Parathyroid adenoma (tissue), 2 donors: Measurements from ENCODE around the gene SLC20A1.
"Not testable (repeated sequence)": the region's sequence is repeated elsewhere in the genome, so short reads cannot be mapped to it uniquely, and the experiment has no call there.

ENCODE experiments used
- H2AFZ ChIP-seq: fragments of 300-600 bp; sonication (generic); one replicate; pipeline ENCODE4 v1.7.0; 2017; ENCODE audit warnings: antibody characterized with exemption, mild to moderate bottlenecking
- H3K27ac ChIP-seq: fragments of 300-600 bp; sonication (generic); one replicate; pipeline ENCODE4 v1.7.0; 2017
- H3K27me3 ChIP-seq: fragments of 300-600 bp; sonication (generic); one replicate; pipeline ENCODE4 v1.7.0; 2017; ENCODE audit warnings: low read length; ENCODE audit not compliant: control insufficient read depth, insufficient read depth
- H3K36me3 ChIP-seq: fragments of 300-600 bp; sonication (generic); one replicate; pipeline ENCODE4 v1.7.0; 2017; ENCODE audit warnings: low read length; ENCODE audit not compliant: control insufficient read depth, insufficient read depth
- H3K4me1 ChIP-seq: fragments of 300-600 bp; sonication (generic); one replicate; pipeline ENCODE4 v1.7.0; 2017; ENCODE audit warnings: control low read depth
- H3K4me2 ChIP-seq: fragments of 300-600 bp; sonication (generic); one replicate; pipeline ENCODE4 v1.7.0; 2017; ENCODE audit warnings: low read length
- H3K4me3 ChIP-seq: fragments of 300-600 bp; sonication (generic); one replicate; pipeline ENCODE4 v1.7.0; 2017; ENCODE audit warnings: low read depth, low read length
- H3K79me2 ChIP-seq: fragments of 300-600 bp; sonication (generic); one replicate; pipeline ENCODE4 v1.7.0; 2017; ENCODE audit warnings: control low read depth
- H3K9ac ChIP-seq: fragments of 300-600 bp; sonication (generic); one replicate; pipeline ENCODE4 v1.7.0; 2017; ENCODE audit warnings: mild to moderate bottlenecking
- H3K9me3 ChIP-seq: fragments of 300-600 bp; sonication (generic); one replicate; pipeline ENCODE4 v1.7.0; 2017; ENCODE audit warnings: low read length; ENCODE audit not compliant: control insufficient read depth
- TF ChIP-seq, protein P1 (sequence below): fragments of 300-600 bp; sonication (generic); IDR thresholded peaks from one replicate; pipeline ENCODE4 v1.7.0; 2017; ENCODE audit warnings: antibody characterized with exemption, mild to moderate bottlenecking
- donor health status: primary hyperparathyroidism.

The SLC20A1 gene

DNA sequence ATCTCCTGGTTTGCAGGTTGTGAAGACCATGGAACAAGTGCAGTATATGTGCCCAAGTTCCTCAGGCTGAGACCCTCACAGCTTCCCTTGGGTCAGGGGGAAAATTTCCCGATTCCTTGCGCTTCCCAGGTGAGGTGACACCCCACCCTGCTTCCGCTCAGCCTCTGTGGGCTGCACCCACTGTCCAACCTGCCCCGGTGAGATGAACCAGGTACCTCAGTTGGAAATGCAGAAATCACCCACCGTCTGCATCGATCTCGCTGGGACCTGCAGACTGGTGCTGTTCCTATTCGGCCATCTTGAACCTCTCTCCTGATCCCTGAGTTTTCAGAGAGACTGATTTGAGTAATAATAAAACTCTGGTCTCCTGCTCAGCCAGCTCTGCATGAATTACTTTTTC is 30.7 kb upstream of the SLC20A1 start:
- TF ChIP-seq, protein P1, sequence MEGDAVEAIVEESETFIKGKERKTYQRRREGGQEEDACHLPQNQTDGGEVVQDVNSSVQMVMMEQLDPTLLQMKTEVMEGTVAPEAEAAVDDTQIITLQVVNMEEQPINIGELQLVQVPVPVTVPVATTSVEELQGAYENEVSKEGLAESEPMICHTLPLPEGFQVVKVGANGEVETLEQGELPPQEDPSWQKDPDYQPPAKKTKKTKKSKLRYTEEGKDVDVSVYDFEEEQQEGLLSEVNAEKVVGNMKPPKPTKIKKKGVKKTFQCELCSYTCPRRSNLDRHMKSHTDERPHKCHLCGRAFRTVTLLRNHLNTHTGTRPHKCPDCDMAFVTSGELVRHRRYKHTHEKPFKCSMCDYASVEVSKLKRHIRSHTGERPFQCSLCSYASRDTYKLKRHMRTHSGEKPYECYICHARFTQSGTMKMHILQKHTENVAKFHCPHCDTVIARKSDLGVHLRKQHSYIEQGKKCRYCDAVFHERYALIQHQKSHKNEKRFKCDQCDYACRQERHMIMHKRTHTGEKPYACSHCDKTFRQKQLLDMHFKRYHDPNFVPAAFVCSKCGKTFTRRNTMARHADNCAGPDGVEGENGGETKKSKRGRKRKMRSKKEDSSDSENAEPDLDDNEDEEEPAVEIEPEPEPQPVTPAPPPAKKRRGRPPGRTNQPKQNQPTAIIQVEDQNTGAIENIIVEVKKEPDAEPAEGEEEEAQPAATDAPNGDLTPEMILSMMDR, result no peak
- Histone ChIP-seq H3K4me2 (no peak overlapping the region), H3K36me3 (no peaks in the 10 kb centered on the region), H3K4me1 (no peaks in the 10 kb centered on the region), H3K79me2 (no peaks in the 10 kb centered on the region), H3K27me3 (no peaks in the 10 kb centered on the region), H3K9me3 (no peaks in the 10 kb centered on the region), H3K27ac (no peak overlapping the region), H3K9ac (no peak overlapping the region), H2AFZ (no peak overlapping the region), H3K4me3 (no peak overlapping the region)

DNA sequence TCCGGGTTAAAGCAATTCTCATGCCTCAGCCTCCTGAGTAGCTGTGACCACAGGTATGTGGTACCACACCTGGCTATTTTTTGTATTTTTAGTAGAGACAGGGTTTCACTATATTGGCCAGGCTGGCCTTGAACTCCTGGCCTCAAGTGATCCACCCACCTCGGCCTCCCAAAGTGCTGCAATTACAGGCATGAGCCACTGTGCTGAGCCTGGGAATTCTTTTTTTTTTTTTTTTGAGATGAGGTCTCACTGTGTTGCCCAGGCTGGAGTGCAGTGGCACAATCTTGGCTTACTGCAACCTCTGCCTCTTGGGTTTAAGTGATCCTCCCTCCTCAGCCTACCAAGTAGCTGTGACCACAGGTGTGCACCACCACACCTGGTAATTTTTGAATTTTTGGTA is 29.9 kb upstream of the SLC20A1 start:
- not testable (repeated sequence) for H3K4me1 ChIP-seq, H3K79me2 ChIP-seq, H2AFZ ChIP-seq, H3K27ac ChIP-seq, H3K27me3 ChIP-seq, H3K4me3 ChIP-seq, H3K9ac ChIP-seq, H3K4me2 ChIP-seq, H3K36me3 ChIP-seq, H3K9me3 ChIP-seq

DNA sequence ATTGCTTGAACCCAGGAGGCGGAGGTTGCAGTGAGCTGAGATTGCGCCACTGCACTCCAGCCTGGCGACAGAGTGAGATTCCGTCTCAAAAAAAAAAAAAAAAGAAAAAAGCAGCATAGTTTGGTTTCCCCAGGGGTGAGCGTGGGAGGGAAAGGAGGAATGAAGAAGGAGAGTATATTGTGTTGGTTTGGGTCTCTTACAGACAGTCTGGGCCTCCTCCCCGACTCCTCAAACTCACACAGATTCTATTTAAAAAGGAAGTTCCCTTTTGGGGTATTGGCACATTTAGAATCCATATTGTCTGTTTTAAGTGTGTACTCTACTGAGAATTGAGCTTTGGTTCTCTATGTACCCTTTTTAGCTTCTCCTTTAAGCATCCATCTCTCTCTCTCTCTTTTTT is 27.4 kb upstream of the SLC20A1 start:
- Histone ChIP-seq H3K27me3 (no peaks in the 10 kb centered on the region), H3K9ac (no peak overlapping the region), H3K4me1 (no peaks in the 10 kb centered on the region), H3K4me3 (no peak overlapping the region), H2AFZ (no peak overlapping the region), H3K27ac (no peak overlapping the region), H3K9me3 (no peaks in the 10 kb centered on the region), H3K4me2 (no peak overlapping the region), H3K79me2 (no peaks in the 10 kb centered on the region), H3K36me3 (no peaks in the 10 kb centered on the region)
- TF ChIP-seq, protein P1, result no peak

DNA sequence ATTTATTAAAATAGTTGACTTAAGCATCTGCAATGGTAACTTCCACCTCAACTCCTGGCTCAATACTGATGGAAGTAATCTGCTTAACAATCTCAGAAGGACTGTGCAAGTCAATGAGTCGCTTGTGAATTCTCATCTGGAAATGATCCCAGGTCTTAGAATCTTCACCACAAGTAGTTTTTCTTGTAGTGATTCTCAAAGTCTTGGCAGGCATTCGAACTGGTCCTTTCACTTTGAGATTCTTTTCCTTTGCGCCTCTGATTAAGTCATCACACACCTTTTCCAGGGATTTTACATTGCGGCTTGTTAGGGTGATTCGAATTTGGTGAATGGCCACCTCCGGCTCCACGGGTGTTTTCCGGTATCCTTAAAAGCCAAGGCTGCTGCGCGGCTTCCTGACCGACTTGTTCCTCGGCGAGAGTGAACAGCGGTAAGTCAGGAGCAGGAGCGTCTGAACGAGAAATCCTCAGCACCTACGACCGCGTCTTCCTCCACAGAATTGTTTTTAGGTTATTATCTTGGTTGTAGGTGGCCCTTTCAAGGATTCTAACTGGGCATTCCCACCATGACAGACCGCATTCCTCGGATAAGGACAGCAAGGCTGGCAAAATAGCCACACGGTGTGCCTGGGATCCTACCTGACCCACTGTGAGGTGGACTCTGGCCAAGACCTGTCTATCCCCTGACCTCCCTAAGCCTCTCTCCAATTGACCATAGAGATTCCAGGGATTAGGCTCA is 23.8 kb upstream of the SLC20A1 start:
- no peak overlapping the region for H3K27ac ChIP-seq
- TF ChIP-seq, protein P1, result no peak

DNA sequence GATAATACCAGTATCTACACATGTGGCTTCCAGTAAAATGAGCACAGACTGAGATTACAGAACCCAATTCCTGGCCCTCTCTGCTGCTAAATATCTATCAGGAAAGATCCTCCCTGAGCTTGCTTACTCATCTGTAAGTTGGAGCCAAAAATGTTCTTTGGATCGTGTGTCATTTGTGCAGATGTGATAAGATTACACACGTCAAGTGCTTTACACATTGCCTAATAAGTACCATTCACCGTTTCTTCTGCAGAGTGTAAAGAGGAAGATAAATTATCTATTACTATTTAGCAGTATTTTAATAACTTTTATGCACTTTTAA is 23.2 kb upstream of the SLC20A1 start:
- Histone ChIP-seq H2AFZ (no peak overlapping the region), H3K36me3 (no peaks in the 10 kb centered on the region), H3K4me3 (no peak overlapping the region), H3K27me3 (no peaks in the 10 kb centered on the region), H3K27ac (no peak overlapping the region), H3K9ac (no peak overlapping the region), H3K79me2 (no peaks in the 10 kb centered on the region), H3K9me3 (no peaks in the 10 kb centered on the region), H3K4me2 (peak overlapping the region; percentile 41), H3K4me1 (no peaks in the 10 kb centered on the region)
- TF ChIP-seq, protein P1, result no peak

More for the DNA sequence above, 23.8 kb upstream of the SLC20A1 start:
- no peaks in the 10 kb centered on the region for H3K9me3 ChIP-seq
- no peaks in the 10 kb centered on the region for H3K27me3 ChIP-seq
- peak overlapping the region; percentile 41 for H3K4me2 ChIP-seq
- H3K79me2 ChIP-seq, result no peaks in the 10 kb centered on the region
- no peaks in the 10 kb centered on the region for H3K36me3 ChIP-seq
- no peak overlapping the region for H2AFZ ChIP-seq
- no peaks in the 10 kb centered on the region for H3K4me1 ChIP-seq
- H3K9ac ChIP-seq, result no peak overlapping the region
- no peak overlapping the region for H3K4me3 ChIP-seq
